ENCODE results near the gene SEC14L5. TPM values are rescaled to one million over a fixed set of nuclear protein-coding genes. Genes with fewer than 3 reads are reported as not detected.
"Not testable (repeated sequence)": the region's sequence is repeated elsewhere in the genome, so short reads cannot be mapped to it uniquely, and the experiment has no call there.

SEC14L5 gene
- total RNA-seq, 1 donor from 2014 or later, result 0.05 TPM

DNA sequence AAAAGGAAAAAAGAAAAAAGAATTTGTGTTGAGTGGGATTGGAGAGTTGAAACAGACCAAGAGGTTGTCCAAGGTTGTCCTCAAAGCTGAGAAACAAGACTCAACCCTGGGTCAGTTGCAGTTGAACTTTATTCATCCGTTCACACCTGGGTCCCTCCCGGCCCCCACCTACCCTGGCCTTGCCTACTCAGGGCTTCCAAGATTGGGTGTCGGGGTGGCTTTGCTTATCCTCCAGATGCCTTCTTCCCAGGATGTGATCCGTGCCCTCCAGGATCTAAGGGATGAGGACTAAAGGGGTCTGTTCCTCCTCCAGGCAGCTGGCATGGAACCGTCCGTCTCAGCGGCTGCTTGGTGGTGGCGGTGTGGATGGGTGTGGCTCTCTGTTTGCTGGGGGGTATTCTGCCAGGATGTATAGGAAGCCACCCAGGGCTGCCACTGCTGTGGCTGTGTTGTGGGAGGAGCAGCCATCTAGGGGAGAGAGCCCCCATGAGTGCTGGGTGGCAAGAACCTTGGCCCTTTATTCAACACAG is 85.9 kb downstream of the SEC14L5 start:
- H3K27ac Mint-ChIP-seq (ENCODE audit: unreplicated experiment), result no peak overlapping the region
- H3K4me3 Mint-ChIP-seq (ENCODE audit: unreplicated experiment), result no peak overlapping the region
- H3K27me3 Mint-ChIP-seq (ENCODE audit: unreplicated experiment), result peaks cover 7% of the 10 kb centered on the region
- no peaks in the 10 kb centered on the region for H3K4me1 Mint-ChIP-seq (ENCODE audit: unreplicated experiment)
- DNase-seq (ENCODE audit: low spot score), result no peak
- TF ChIP-seq, protein P1, sequence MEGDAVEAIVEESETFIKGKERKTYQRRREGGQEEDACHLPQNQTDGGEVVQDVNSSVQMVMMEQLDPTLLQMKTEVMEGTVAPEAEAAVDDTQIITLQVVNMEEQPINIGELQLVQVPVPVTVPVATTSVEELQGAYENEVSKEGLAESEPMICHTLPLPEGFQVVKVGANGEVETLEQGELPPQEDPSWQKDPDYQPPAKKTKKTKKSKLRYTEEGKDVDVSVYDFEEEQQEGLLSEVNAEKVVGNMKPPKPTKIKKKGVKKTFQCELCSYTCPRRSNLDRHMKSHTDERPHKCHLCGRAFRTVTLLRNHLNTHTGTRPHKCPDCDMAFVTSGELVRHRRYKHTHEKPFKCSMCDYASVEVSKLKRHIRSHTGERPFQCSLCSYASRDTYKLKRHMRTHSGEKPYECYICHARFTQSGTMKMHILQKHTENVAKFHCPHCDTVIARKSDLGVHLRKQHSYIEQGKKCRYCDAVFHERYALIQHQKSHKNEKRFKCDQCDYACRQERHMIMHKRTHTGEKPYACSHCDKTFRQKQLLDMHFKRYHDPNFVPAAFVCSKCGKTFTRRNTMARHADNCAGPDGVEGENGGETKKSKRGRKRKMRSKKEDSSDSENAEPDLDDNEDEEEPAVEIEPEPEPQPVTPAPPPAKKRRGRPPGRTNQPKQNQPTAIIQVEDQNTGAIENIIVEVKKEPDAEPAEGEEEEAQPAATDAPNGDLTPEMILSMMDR (IDR thresholded peaks at IDR 0.05; ENCODE audit: unreplicated experiment), result no peak
- no peaks in the 10 kb centered on the region for H3K9me3 Mint-ChIP-seq (ENCODE audit: unreplicated experiment)
- no peaks in the 10 kb centered on the region for H3K36me3 Mint-ChIP-seq (ENCODE audit: low read depth, unreplicated experiment)

DNA sequence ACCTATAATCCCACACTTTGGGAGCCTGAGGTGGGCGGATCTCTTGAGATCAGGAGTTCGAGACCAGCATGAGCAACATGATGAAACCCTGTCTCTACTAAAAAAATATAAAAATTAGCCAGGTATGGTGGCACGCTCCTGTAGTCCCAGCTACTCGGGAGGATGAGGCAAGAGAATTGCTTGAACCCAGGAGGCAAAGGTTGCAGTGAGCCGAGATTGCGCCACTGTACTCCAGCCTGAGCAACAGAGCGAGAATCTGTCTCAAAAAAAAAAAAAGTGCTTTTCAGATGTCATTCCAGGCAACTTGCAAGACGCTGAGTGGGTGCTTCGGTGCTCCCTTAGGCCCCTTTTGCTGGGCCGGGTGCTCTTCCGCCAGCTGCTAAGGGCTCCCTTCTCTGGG is 86.5 kb downstream of the SEC14L5 start:
- H3K4me1 Mint-ChIP-seq (ENCODE audit: unreplicated experiment); H3K27ac Mint-ChIP-seq (ENCODE audit: unreplicated experiment); H3K36me3 Mint-ChIP-seq (ENCODE audit: low read depth, unreplicated experiment); DNase-seq (ENCODE audit: low spot score); H3K27me3 Mint-ChIP-seq (ENCODE audit: unreplicated experiment); H3K4me3 Mint-ChIP-seq (ENCODE audit: unreplicated experiment); H3K9me3 Mint-ChIP-seq (ENCODE audit: unreplicated experiment): not testable (repeated sequence)

DNA sequence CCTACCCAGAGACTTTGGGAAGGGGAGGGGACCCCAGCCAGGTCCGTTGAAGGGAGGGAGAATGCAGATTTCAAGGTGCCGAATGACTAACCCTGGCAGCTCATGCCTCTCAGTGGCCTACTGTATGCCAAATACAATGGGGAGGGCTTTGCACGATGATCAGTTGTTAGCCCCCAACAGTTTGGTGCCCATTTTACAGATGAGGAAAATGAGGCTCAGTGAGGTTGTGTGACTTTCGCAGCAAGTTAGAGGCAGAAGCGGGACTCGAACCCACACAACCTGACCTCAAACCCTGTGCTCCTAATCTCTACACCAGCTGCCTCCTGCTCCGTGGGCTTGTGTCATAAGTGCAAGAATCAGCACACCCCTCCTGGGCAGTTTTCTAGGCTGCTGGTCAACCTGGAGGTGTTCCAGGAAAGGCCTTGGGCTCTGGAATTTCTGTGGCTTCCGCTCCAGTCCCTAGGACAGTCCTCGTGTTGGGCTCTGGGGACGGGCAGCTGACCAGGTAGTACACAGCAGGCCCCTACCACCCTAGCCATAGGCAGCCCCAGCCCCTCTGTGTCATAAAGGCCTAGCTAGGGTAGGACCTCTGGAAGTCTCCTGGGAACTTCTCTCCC is 87.5 kb downstream of the SEC14L5 start:
- Mint-ChIP-seq H3K27me3 (ENCODE audit: unreplicated experiment) (peaks cover 7% of the 10 kb centered on the region), H3K36me3 (ENCODE audit: low read depth, unreplicated experiment) (no peaks in the 10 kb centered on the region), H3K27ac (ENCODE audit: unreplicated experiment) (no peak overlapping the region), H3K4me3 (ENCODE audit: unreplicated experiment) (no peak overlapping the region), H3K4me1 (ENCODE audit: unreplicated experiment) (no peaks in the 10 kb centered on the region), H3K9me3 (ENCODE audit: unreplicated experiment) (no peaks in the 10 kb centered on the region)
- no peak for DNase-seq (ENCODE audit: low spot score)
- TF ChIP-seq, protein P1 (IDR thresholded peaks at IDR 0.05; ENCODE audit: unreplicated experiment), result no peak

DNA sequence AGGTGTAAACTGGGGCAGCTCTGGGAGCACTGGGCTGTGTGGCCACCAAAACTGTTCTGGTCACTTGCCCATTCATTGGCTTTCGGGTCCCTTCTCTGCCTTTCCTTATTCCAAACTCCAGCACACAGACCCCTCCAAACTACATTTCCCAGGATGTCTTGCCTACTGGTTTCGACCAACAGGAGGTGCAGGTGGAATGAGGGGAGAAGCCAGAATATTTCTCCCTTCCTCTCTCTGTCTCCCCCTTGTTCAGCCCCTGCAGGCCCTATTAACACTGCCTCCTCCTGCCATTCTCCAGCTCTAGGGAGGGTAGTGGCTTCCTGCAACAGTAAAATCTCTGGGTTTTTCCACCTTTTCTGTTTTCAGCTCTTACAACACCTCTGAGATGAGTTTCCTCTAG is 88.8 kb downstream of the SEC14L5 start:
- TF ChIP-seq, protein P1 (IDR thresholded peaks at IDR 0.05; ENCODE audit: unreplicated experiment), result no peak

DNA sequence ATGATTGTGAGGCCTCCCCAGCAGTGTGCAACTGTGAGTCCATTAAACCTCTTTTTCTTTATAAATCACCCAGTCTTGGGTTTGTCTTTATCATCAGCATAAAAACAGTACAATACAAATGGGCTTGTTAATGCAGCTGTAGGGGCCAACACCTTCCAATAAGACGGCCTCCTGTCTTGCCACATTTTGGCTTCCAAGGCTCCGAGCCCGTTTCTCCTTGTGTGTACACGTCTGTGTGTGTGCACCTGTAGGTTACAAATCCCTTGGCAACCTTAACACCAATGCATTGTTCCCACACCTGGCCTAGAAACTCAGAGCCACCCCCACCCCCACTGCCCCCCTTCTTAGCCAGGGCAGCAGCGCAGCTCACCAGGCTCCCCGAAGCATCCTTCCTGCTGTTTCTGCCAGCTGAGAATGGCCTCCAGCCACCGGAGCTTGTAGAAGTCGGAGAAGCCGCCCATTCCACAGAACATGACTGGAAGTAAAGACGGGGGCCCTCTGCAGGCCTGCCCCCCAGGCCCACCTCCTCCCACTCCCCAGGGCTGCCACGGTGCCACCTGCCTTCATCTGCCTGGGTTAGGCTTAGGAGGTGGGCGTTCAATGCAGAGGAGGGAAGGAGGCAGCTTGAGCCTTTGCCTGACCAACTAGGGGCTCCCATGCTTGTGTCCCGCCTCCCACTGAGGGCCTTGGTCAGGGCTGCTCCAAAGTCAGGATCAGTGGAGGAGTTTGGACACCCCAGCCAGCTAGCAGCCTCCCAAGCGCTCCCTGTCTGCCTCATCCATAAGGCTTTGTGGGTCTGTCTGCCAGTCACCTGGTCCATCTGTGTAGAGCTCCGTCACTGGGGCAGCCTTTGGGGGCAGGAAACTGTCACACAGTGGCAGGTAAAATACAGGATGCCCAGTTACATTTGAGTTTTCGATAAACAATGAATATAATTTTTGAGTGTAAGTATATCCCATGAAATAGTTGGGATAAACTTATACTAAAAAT is 97.0 kb downstream of the SEC14L5 start:
- Mint-ChIP-seq H3K4me3 (ENCODE audit: unreplicated experiment) (no peak overlapping the region), H3K4me1 (ENCODE audit: unreplicated experiment) (peaks cover 3% of the 10 kb centered on the region), H3K27me3 (ENCODE audit: unreplicated experiment) (peaks cover 7% of the 10 kb centered on the region), H3K36me3 (ENCODE audit: low read depth, unreplicated experiment) (no peaks in the 10 kb centered on the region), H3K9me3 (ENCODE audit: unreplicated experiment) (no peaks in the 10 kb centered on the region), H3K27ac (ENCODE audit: unreplicated experiment) (no peak overlapping the region)
- DNase-seq (ENCODE audit: low spot score), result no peak
- TF ChIP-seq, protein P1 (IDR thresholded peaks at IDR 0.05; ENCODE audit: unreplicated experiment), result no peak

More for the DNA sequence above, 88.8 kb downstream of the SEC14L5 start:
- no peak for DNase-seq (ENCODE audit: low spot score)
- Mint-ChIP-seq H3K27ac (ENCODE audit: unreplicated experiment) (no peak overlapping the region), H3K4me3 (ENCODE audit: unreplicated experiment) (no peak overlapping the region), H3K36me3 (ENCODE audit: low read depth, unreplicated experiment) (no peaks in the 10 kb centered on the region), H3K9me3 (ENCODE audit: unreplicated experiment) (no peaks in the 10 kb centered on the region), H3K4me1 (ENCODE audit: unreplicated experiment) (no peaks in the 10 kb centered on the region), H3K27me3 (ENCODE audit: unreplicated experiment) (peaks cover 7% of the 10 kb centered on the region)

Data from endothelial cell (in vitro differentiated cells).